GM12878 (cell line): Measurements from ENCODE around the gene SPG21. TPM values are rescaled to one million over a fixed set of nuclear protein-coding genes. Genes with fewer than 3 reads are reported as not detected.
A peak's percentile ranks its signal among the peaks of the same experiment; 100 is the strongest.

Experiments
- ATAC-seq: fragments of 200-7000 bp; cut with Tn5 transposase; 3 replicates; pipeline ENCODE4 v1.9.1; 2020; ENCODE audit warnings: mild to moderate bottlenecking, moderate library complexity
- BruUV-seq: library from RNA; stranded (reverse); fragments of 400-500 nt; replicated peaks from 2 replicates; lab custom pipeline; 2021; lab: Mats Ljungman, UMichigan
- CTCF ChIA-PET: fragments of 300-600 bp; sonication (Branson Sonifier 250); formaldehyde crosslinking; extraction: SDS; loops from one replicate; lab custom pipeline; 2021; ENCODE audit warnings: inconsistent platforms; lab: Yijun Ruan, JAX
- POLR2A ChIA-PET: fragments of 350-600 bp; formaldehyde crosslinking; extraction: SDS; loops from one replicate; lab custom pipeline; 2021; ENCODE audit warnings: inconsistent platforms; lab: Charles Lee
- RAD21 ChIA-PET: fragments of 300-600 bp; sonication (Branson Sonifier 250); formaldehyde crosslinking; loops from one replicate; lab custom pipeline; 2023; ENCODE audit warnings: antibody characterized with exemption; ENCODE audit not compliant: unreplicated experiment; lab: Charles Lee
- SMC1A ChIA-PET: fragments of 300-600 bp; sonication (Branson Sonifier 250); formaldehyde crosslinking; loops from one replicate; lab custom pipeline; 2023; ENCODE audit not compliant: unreplicated experiment, uncharacterized antibody; lab: Charles Lee
- DNase-seq: peaks from one replicate; pipeline ENCODE4 v3.0.0-alpha.2; 2011; ENCODE audit warnings: low read depth, low spot score
- FAIRE-seq: peaks from 3 replicates; lab custom pipeline; 2011; peaks lifted over from hg19 to GRCh38; lab: Jason Lieb, UNC
- H2AFZ ChIP-seq: 2 replicates; pipeline ENCODE4 v1.6.0; 2011; ENCODE audit warnings: low read depth, low read length, control low read depth; ENCODE audit not compliant: control insufficient read depth
- H3K27ac ChIP-seq: 2 replicates; pipeline ENCODE4 v1.5.1; 2011; ENCODE audit warnings: control low read depth; ENCODE audit not compliant: control insufficient read depth, insufficient read depth
- H3K27me3 ChIP-seq, 2 experiments: replicated peaks in 1 of 2; 2 replicates each; pipeline versions ENCODE4 v1.6.0 to v1.6.1; 2011; ENCODE audit warnings: low read length in 1 of 2; ENCODE audit not compliant: control insufficient read depth in 2 of 2, insufficient read depth in 2 of 2
- H3K36me3 ChIP-seq, 2 experiments: 2 replicates each; pipeline ENCODE4 v1.5.1; 2011; ENCODE audit warnings: low read length in 1 of 2; ENCODE audit not compliant: control insufficient read depth in 2 of 2, insufficient read depth in 2 of 2
- H3K4me1 ChIP-seq: 2 replicates; pipeline ENCODE4 v1.6.1; 2011; ENCODE audit warnings: mild to moderate bottlenecking, low read length, moderate library complexity, mixed read lengths; ENCODE audit not compliant: control insufficient read depth, insufficient read depth
- H3K4me2 ChIP-seq: 2 replicates; pipeline ENCODE4 v1.6.0; 2011; ENCODE audit warnings: control low read depth; ENCODE audit not compliant: control insufficient read depth, insufficient read depth
- H3K4me3 ChIP-seq: fragments of 200-600 bp; sonication (generic); 2 replicates; pipeline ENCODE4 v1.5.1; 2016
- H3K79me2 ChIP-seq: 2 replicates; pipeline ENCODE4 v1.6.0; 2011; ENCODE audit warnings: low read length; ENCODE audit not compliant: control insufficient read depth, insufficient read depth
- H3K9ac ChIP-seq: 2 replicates; pipeline ENCODE4 v1.8.0; 2011; ENCODE audit warnings: low read length, control low read depth, mixed read lengths; ENCODE audit not compliant: control insufficient read depth, insufficient read depth
- H3K9me3 ChIP-seq: replicated peaks from 3 replicates; pipeline ENCODE4 v1.5.1; 2011; ENCODE audit warnings: mild to moderate bottlenecking, low read length; ENCODE audit not compliant: control insufficient read depth, insufficient read depth
- H4K20me1 ChIP-seq: 2 replicates; pipeline ENCODE4 v1.6.0; 2011; ENCODE audit not compliant: control insufficient read depth, insufficient read depth
- CBX5 ChIP-seq: sonication (generic); IDR thresholded peaks from 2 replicates; pipeline ENCODE4 v1.6.1; 2016; ENCODE audit warnings: low read depth, moderate library complexity, mild to moderate bottlenecking, inconsistent platforms
- CHD1 ChIP-seq: IDR thresholded peaks from 2 replicates; pipeline ENCODE4 v1.6.1; 2012; ENCODE audit warnings: low read depth, low read length, improper control_type of control experiment
- GABPA ChIP-seq: IDR thresholded peaks from 2 replicates; pipeline ENCODE4 v1.6.1; 2014; ENCODE audit warnings: antibody characterized with exemption, low read depth, mild to moderate bottlenecking, inconsistent platforms
- IKZF1 ChIP-seq: fragments of 450-650 bp; conservative IDR thresholded peaks from 2 replicates; pipeline ENCODE4 v1.6.1; 2017; ENCODE audit warnings: antibody characterized with exemption, mild to moderate bottlenecking
- LARP7 ChIP-seq: fragments of 450-650 bp; IDR thresholded peaks from 2 replicates; pipeline ENCODE4 v1.6.1; 2017; ENCODE audit warnings: mild to moderate bottlenecking
- MAX ChIP-seq: IDR thresholded peaks from 2 replicates; pipeline ENCODE4 v1.6.1; 2012; ENCODE audit warnings: low read depth, low read length, improper control_type of control experiment
- MXI1 ChIP-seq: fragments of 150-350 bp; IDR thresholded peaks from 2 replicates; pipeline ENCODE4 v1.6.1; 2011; ENCODE audit warnings: low read depth, mild to moderate bottlenecking, inconsistent platforms, low read length, improper control_type of control experiment
- SPI1 ChIP-seq: IDR thresholded peaks from 2 replicates; pipeline ENCODE4 v1.6.1; 2011; ENCODE audit warnings: low read depth, mild to moderate bottlenecking, low read length, moderate library complexity, borderline replicate concordance; ENCODE audit not compliant: insufficient read depth
- TARDBP ChIP-seq: IDR thresholded peaks from 2 replicates; pipeline ENCODE4 v1.6.1; 2016; ENCODE audit warnings: borderline replicate concordance
- WGBS: methylation state at CpG from one replicate; pipeline ENCODE4 v1.1.6; 2016; ENCODE audit warnings: low lambda C conversion rate; ENCODE audit not compliant: insufficient replicate concordance, insufficient coverage; ENCODE audit errors: missing lambda C conversion rate; 5-methylcytosine and 5-hydroxymethylcytosine counted together
- in situ Hi-C: fragments of 300-500 bp; cut with MboI; formaldehyde crosslinking; loops from 9 replicates; pipeline ENCODE4 v1.14.3; 2018; ENCODE audit warnings: mixed read lengths
- intact Hi-C: fragments of 100-400 bp; cut with micrococcal nuclease; formaldehyde crosslinking; loops from one replicate; pipeline ENCODE4 v1.14.2; 2022; ENCODE audit not compliant: unreplicated experiment
- polyA plus RNA-seq, 11 experiments: library from polyadenylated mRNA; depleted of rRNA in 4 of 11; unstranded in 6 of 11; stranded (reverse) in 5 of 11; fragments of >200 nt; fragmentation: Nextera tagmentation in 4 of 11; fragmentation: Illumina TruSeq in 1 of 11; extraction: Ambion mirVana in 4 of 11; extraction: Trizol in 1 of 11; gene quantifications; 1 replicate in 1 of 11; 2 replicates in 10 of 11; pipeline versions ENCODE4 v1.2.1 to v1.2.3, GENCODE V29; 2011 to 2016; ENCODE audit warnings: inconsistent platforms in 2 of 11, missing spikeins in 2 of 11, low read depth in 1 of 11
- total RNA-seq, 4 experiments: library from RNA; depleted of rRNA in 3 of 4; stranded (reverse); fragments of >200 nt in 3 of 4; fragmentation: Illumina TruSeq in 1 of 4; extraction: Trizol in 1 of 4; gene quantifications; 2 replicates each; pipeline versions ENCODE4 v1.2.1 to v1.2.3, GENCODE V29; 2013 to 2021

SPG21 gene
- total and polyA plus RNA-seq, 10 of the 15 experiments (the other 5 are each of a cell fraction or from before 2014, with no cell fraction given), result 25.5 to 116 (median 68.0) TPM

DNA sequence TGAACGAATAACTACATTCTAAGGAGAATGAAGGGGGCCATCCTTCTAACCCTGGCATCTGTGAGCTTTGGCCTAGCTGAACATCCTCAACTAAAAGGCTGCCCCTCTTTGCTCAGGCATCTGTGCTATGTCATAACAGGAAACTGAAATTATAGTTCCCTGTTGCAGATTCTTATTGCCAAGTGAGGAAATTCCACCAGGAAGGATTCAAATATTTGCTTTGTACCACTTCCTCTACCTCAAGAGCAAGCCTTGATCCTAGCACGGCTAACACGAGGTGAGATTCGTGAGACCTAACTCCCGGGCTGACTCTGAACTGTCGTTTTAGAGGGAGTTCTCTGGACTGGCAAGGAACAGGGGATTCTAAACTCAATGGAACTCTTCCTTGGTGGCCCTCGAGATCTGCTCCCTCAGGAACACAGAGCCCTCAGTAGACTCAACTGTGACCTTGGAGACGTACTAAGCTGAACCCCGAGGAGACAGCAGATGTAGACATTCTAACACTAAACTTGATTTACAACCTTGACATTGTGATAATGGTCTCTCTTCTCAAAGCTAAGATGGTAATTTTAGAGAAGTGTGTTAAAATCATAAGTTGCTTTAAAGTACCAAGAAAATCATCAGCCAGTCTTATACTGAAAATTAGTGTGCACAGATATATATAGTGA, 4.2 kb downstream of the SPG21 start:
- no peaks in the 10 kb centered on the region for H4K20me1 ChIP-seq
- CTCF ChIA-PET, result interaction anchor here (0.5 kb wide), 1 partner anchor 448 kb away, joined by 3 read pairs; no protein-coding TSS in a partner anchor
- H3K27ac ChIP-seq, result peak overlapping the region; percentile 55
- FAIRE-seq, result no peak
- RAD21 ChIA-PET, result interaction anchor here (0.7 to 1.0 kb wide), 4 partner anchors 49 to 163 kb away, joined by 3 read pairs; no protein-coding TSS in a partner anchor
- SMC1A ChIA-PET, result interaction anchor here (0.8 to 2.3 kb wide), 10 partner anchors 9 to 250 kb away, joined by 3 to 13 read pairs (median 4); no protein-coding TSS in a partner anchor
- POLR2A ChIA-PET, result interaction anchor here (0.8 to 1.7 kb wide), 2 partner anchors 55 to 90 kb away, joined by 3 read pairs; no protein-coding TSS in a partner anchor
- H3K9ac ChIP-seq, result peak overlapping the region; percentile 11; the same call in 1 of the 2 replicates
- peaks cover 0 to 5% of the 10 kb centered on the region in 2 experiments; a peak in 2 of 4 replicates for H3K36me3 ChIP-seq
- H3K4me2 ChIP-seq, result peak overlapping the region; percentile 61
- peak overlapping the region; percentile 9 for H2AFZ ChIP-seq
- TF ChIP-seq CBX5 (no peak), CHD1 (no peak), SPI1 (peak; percentile 30; the same call in 1 of the 2 replicates), MAX (no peak), LARP7 (no peak), IKZF1 (peak; percentile 38; the same call in 1 of the 2 replicates), TARDBP (no peak), GABPA (no peak), MXI1 (no peak)
- H3K27me3 ChIP-seq, result no peaks in the 10 kb centered on the region
- intact Hi-C loops, result loop anchor here (5.0 to 10.0 kb wide), 2 partner anchors 93 to 161 kb away; partner anchors contain the start of gene PIF1
- in situ Hi-C loops, result no loop called here
- BruUV-seq, result TSS peak; percentile 6
- peak overlapping the region; percentile 46; the same call in 1 of the 2 replicates for H3K4me3 ChIP-seq
- H3K4me1 ChIP-seq, result peaks cover 7% of the 10 kb centered on the region
- DNase-seq, result no peak
- ATAC-seq, result no peak
- H3K9me3 ChIP-seq, result no peaks in the 10 kb centered on the region
- H3K79me2 ChIP-seq, result peaks cover 38% of the 10 kb centered on the region
- 64% methylated on average over 9 of the region's 9 CpGs for WGBS
